SK-N-MC (cell line): Measurements from ENCODE around the gene LARGE1.

Experiments
- DNase-seq: peaks from one replicate; pipeline ENCODE4 v3.0.0-alpha.2; 2011; ENCODE audit warnings: low read depth, low spot score
- H3K27ac ChIP-seq: fragments of 200-600 bp; sonication (generic); 2 replicates; pipeline ENCODE4 v1.5.1; 2016; ENCODE audit warnings: mixed run types
- H3K36me3 ChIP-seq: fragments of 200-600 bp; sonication (generic); 2 replicates; pipeline ENCODE4 v1.6.1; 2017; ENCODE audit warnings: antibody characterized with exemption, low read length, mixed read lengths; ENCODE audit not compliant: insufficient read depth
- H3K4me3 ChIP-seq: fragments of 200-600 bp; sonication (generic); 2 replicates; pipeline ENCODE4 v1.5.1; 2016
- H3K9ac ChIP-seq: fragments of 200-600 bp; sonication (generic); 2 replicates; pipeline ENCODE4 v1.8.0; 2017; ENCODE audit warnings: mixed run types, mixed read lengths; ENCODE audit not compliant: insufficient read length
- H3K9me3 ChIP-seq: fragments of 200-600 bp; sonication (generic); 2 replicates; pipeline ENCODE4 v1.6.1; 2017; ENCODE audit warnings: low read depth, mild to moderate bottlenecking, antibody characterized with exemption, low read length, moderate library complexity, mixed read lengths
- EZH2 ChIP-seq: fragments of 200-600 bp; sonication (generic); IDR thresholded peaks from one replicate; pipeline ENCODE4 v1.6.1; 2017; ENCODE audit warnings: antibody characterized with exemption
- FOXP2 ChIP-seq: optimal IDR thresholded peaks from 2 replicates; pipeline ENCODE3; 2011; ENCODE audit warnings: mild to moderate bottlenecking, moderate library complexity; ENCODE audit not compliant: insufficient read depth; ENCODE audit errors: extremely low read length, control extremely low read depth
- POLR2AphosphoS5 ChIP-seq: IDR thresholded peaks from 2 replicates; pipeline ENCODE4 v1.6.1; 2012; ENCODE audit warnings: mild to moderate bottlenecking, low read depth, low read length, borderline replicate concordance

Gene LARGE1

GRCh38 chr22:33722816-33723215, 197.5 kb downstream of the LARGE1 start:
- no peak for TF ChIP-seq EZH2
- no peak for TF ChIP-seq FOXP2
- TF ChIP-seq POLR2AphosphoS5 = no peak
- H3K27ac ChIP-seq = no peak overlapping the region
- DNase-seq = no peak
- H3K9me3 ChIP-seq = no peaks in the 10 kb centered on the region
- no peak overlapping the region for H3K4me3 ChIP-seq
- no peak overlapping the region for H3K9ac ChIP-seq
- no peaks in the 10 kb centered on the region for H3K36me3 ChIP-seq

- Histone ChIP-seq H3K9me3 (no peaks in the 10 kb centered on the region), H3K9ac (no peak overlapping the region), H3K4me3 (no peak overlapping the region), H3K36me3 (no peaks in the 10 kb centered on the region), H3K27ac (no peak overlapping the region)
- TF ChIP-seq FOXP2 = no peak
- no peak for TF ChIP-seq POLR2AphosphoS5
- TF ChIP-seq EZH2 = no peak
- DNase-seq = no peak
Measured at GRCh38 chr22:33720166-33720878, 200.0 kb downstream of the LARGE1 start.

GRCh38 chr22:33717694-33718396, 202.4 kb downstream of the LARGE1 start:
- Histone ChIP-seq H3K9me3 (no peaks in the 10 kb centered on the region), H3K9ac (no peak overlapping the region), H3K4me3 (no peak overlapping the region), H3K36me3 (no peaks in the 10 kb centered on the region), H3K27ac (no peak overlapping the region)
- no peak for DNase-seq
- no peak for TF ChIP-seq EZH2
- no peak for TF ChIP-seq FOXP2
- TF ChIP-seq POLR2AphosphoS5 = no peak

DNA sequence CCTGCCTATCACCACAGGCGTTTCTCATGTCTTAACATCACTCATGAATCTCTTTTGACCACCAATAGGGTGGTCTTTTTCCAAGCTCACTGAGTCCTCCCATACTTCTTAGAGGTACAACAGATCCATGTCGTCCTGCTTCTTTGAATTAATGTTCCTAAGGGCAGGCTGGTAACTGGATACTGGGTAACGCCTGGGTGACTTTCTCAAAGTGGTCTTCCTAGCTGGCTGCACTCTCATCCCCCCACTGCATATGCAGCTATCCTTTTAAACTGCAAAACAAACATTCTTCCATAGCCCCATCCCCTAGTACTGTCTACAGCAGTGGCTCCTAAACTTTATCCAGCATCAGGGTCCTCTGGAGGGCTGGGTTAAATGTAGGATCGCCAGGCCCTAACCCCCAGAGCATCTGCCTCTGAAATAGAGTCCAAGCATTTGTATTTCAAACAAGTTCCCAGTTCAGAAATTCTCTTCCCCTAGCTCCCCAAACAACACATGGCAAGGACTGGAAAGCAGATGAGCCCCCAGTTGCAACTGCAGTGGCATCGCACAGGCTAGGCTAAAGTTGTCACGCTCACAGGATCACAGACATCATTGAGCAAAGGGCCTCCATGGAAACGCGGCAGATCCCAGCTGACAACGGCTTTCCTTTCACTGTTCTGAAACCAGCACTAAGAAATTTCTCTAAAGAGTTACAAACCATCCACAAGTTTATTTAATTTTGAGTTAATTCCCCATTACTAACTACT, 204.9 kb downstream of the LARGE1 start:
- no peaks in the 10 kb centered on the region for H3K36me3 ChIP-seq
- no peak overlapping the region for H3K27ac ChIP-seq
- TF ChIP-seq FOXP2 (no peak), POLR2AphosphoS5 (no peak), EZH2 (no peak)

DNA sequence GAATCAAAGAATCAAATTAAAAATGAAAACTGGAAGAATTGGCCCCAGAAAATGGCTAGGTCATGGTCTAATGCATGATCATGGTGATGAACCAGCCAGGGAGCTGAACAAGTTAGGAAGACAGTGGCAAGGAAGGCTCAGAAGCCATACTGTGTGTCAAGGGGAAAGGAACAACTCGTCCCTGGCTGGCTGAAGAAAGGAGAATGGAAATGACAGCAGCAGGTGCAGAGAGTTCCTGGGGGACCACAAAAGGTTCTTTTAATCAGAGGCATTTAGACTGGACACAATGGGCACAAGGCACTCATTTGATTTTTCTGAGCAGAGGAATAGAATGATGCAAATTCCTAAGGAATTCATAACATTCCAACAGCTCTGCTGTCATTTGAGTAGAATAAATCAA, 209.9 kb downstream of the LARGE1 start:
- no peak overlapping the region for H3K27ac ChIP-seq
- no peak overlapping the region for H3K4me3 ChIP-seq
- H3K9ac ChIP-seq = no peak overlapping the region
- DNase-seq = no peak
- no peaks in the 10 kb centered on the region for H3K9me3 ChIP-seq
- no peak for TF ChIP-seq POLR2AphosphoS5
- no peak for TF ChIP-seq EZH2
- TF ChIP-seq FOXP2 = no peak
- no peaks in the 10 kb centered on the region for H3K36me3 ChIP-seq

More for the DNA sequence above, 204.9 kb downstream of the LARGE1 start:
- Histone ChIP-seq H3K9ac (no peak overlapping the region), H3K9me3 (no peaks in the 10 kb centered on the region), H3K4me3 (no peak overlapping the region)
- DNase-seq = no peak

DNA sequence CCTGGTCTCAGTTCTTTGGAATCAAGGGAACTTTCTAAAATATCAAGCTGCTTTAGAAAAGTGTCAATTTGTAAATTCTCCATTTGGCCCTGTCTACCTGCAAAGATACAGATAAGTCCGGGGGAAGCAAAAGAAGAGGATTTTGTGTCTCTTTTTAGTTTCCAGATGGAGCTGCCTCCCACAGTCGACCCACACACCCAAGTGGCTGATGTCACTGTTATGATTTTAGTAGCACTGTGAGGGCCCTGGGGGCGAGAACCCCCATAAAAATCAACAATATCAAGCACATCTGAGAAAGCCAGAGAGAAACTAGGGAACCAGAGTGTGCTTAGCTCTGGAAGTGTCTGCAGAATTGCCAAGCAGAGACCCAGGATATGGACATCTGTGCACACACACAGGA, 212.7 kb downstream of the LARGE1 start:
- no peak overlapping the region for H3K4me3 ChIP-seq
- DNase-seq = no peak
- no peaks in the 10 kb centered on the region for H3K36me3 ChIP-seq
- no peak for TF ChIP-seq POLR2AphosphoS5
- no peak for TF ChIP-seq EZH2
- TF ChIP-seq FOXP2 = no peak
- no peak overlapping the region for H3K9ac ChIP-seq
- no peaks in the 10 kb centered on the region for H3K9me3 ChIP-seq
- H3K27ac ChIP-seq = no peak overlapping the region

GRCh38 chr22:33706100-33706499, 214.2 kb downstream of the LARGE1 start:
- DNase-seq = no peak
- no peak for TF ChIP-seq POLR2AphosphoS5
- no peak for TF ChIP-seq EZH2
- TF ChIP-seq FOXP2 = no peak

GRCh38 chr22:33699176-33699575, 221.1 kb downstream of the LARGE1 start:
- Histone ChIP-seq H3K9ac (no peak overlapping the region), H3K36me3 (no peaks in the 10 kb centered on the region), H3K4me3 (no peak overlapping the region), H3K9me3 (no peaks in the 10 kb centered on the region), H3K27ac (no peak overlapping the region)
- DNase-seq = no peak
- TF ChIP-seq FOXP2 = no peak
- no peak for TF ChIP-seq EZH2
- TF ChIP-seq POLR2AphosphoS5 = no peak

More at GRCh38 chr22:33706100-33706499, 214.2 kb downstream of the LARGE1 start:
- H3K9me3 ChIP-seq = no peaks in the 10 kb centered on the region
- no peak overlapping the region for H3K4me3 ChIP-seq
- no peak overlapping the region for H3K27ac ChIP-seq
- H3K36me3 ChIP-seq = no peaks in the 10 kb centered on the region
- H3K9ac ChIP-seq = no peak overlapping the region
